ENCODE measurements around the gene ETV1. TPM values are rescaled to one million over a fixed set of nuclear protein-coding genes. Genes with fewer than 3 reads are reported as not detected.

ETV1 gene
- total and polyA plus RNA-seq, 9 of the 15 experiments (the other 6 are each of a cell fraction or from before 2014, with no cell fraction given) = 7.2 to 27.4 (median 14.0) TPM

- H3K9me1 ChIP-seq (ENCODE audit: control insufficient read depth, insufficient read depth, low read length) = no peaks in the 10 kb centered on the region
- in situ Hi-C loops (cut with MboI) = no loop called here
- H3K9ac ChIP-seq (ENCODE audit: insufficient read depth in 1 of 2, low read depth in 2 of 2, low read length in 2 of 2) = no peak overlapping the region
- 0% methylated on average over 2 of the region's 2 CpGs for WGBS (ENCODE audit: insufficient coverage, low coverage, missing lambda C conversion rate)
- ChIA-PET CTCF (ENCODE audit: low intra/inter-chr PET ratio) (no interaction called here), POLR2A (no interaction called here)
- no peaks in the 10 kb centered on the region for H3K36me3 ChIP-seq (ENCODE audit: control insufficient read depth, insufficient read depth, low read length)
- no TSS peak for BruUV-seq (replicated peaks)
- no peak overlapping the region for H3K27ac ChIP-seq (ENCODE audit: extremely low read depth, low read depth, low read length)
- H3K4me2 ChIP-seq (ENCODE audit: insufficient read depth, low read length) = no peak overlapping the region
- no peaks in the 10 kb centered on the region for H3K79me2 ChIP-seq (ENCODE audit: control insufficient read depth, insufficient read depth, low read length)
- ATAC-seq (no peak), DNase-seq (ENCODE audit: extremely low read depth in 1 of 4, low spot score in 3 of 4) (no peak), FAIRE-seq (no peak)
- intact Hi-C loops (cut with micrococcal nuclease) = no loop called here
- H3K9me3 ChIP-seq (replicated peaks; ENCODE audit: control insufficient read depth, insufficient read depth, low read depth, low read length) = no peaks in the 10 kb centered on the region
- no peak for TF ChIP-seq ZNF3 (CRISPR knock-in tag; IDR thresholded peaks at IDR 0.05)
- no peak for TF ChIP-seq E2F1 (CRISPR knock-in tag; IDR thresholded peaks at IDR 0.05)
- TF ChIP-seq ZNF212 (CRISPR knock-in tag; IDR thresholded peaks at IDR 0.05) = no peak
- no peak for TF ChIP-seq DEAF1 (CRISPR knock-in tag; IDR thresholded peaks at IDR 0.05)
- TF ChIP-seq MBD2 (IDR thresholded peaks at IDR 0.05; ENCODE audit: borderline replicate concordance, low read depth) = no peak
- no peak for TF ChIP-seq KHSRP (IDR thresholded peaks at IDR 0.05)
- H2AFZ ChIP-seq (ENCODE audit: low read depth, low read length) = no peak overlapping the region
- no peaks in the 10 kb centered on the region for H3K4me1 ChIP-seq (replicated peaks in 1 of 2; ENCODE audit: control insufficient read depth in 2 of 2, insufficient read depth in 2 of 2, low read length in 2 of 2)
- H3K4me3 ChIP-seq = no peak overlapping the region
- H3K27me3 ChIP-seq (ENCODE audit: control insufficient read depth in 2 of 2, insufficient read depth in 2 of 2, low read length in 2 of 2) = no peaks in the 10 kb centered on the region
- no peaks in the 10 kb centered on the region for H4K20me1 ChIP-seq (replicated peaks; ENCODE audit: control insufficient read depth, insufficient read depth, low read length)
Measured at GRCh38 chr7:13880789-13881188, 108.7 kb downstream of the ETV1 start.
